Tibial artery (tissue), 4 donors: Measurements from ENCODE around the gene VSNL1.

Source experiments
- DNase-seq, 2 donors: peaks; one replicate each; pipeline ENCODE4 v3.0.0-alpha.2; 2019
- H3K27ac ChIP-seq, 2 donors: fragments of 200-600 bp; sonication (generic) in 1 of 2; 1 replicate in 1 of 2; 2 replicates in 1 of 2; pipeline ENCODE4 v1.5.1; 2018 to 2019; ENCODE audit warnings: mild to moderate bottlenecking in 1 of 2
- H3K27me3 ChIP-seq, 2 donors: fragments of 200-600 bp; sonication (generic) in 1 of 2; one replicate each; pipeline versions ENCODE4 v1.5.1 to v1.6.0; 2016 to 2019
- H3K36me3 ChIP-seq, 3 donors: fragments of 200-600 bp; sonication (generic) in 2 of 3; one replicate each; pipeline ENCODE4 v1.5.1; 2016 to 2019; ENCODE audit warnings: mild to moderate bottlenecking in 2 of 3
- H3K4me1 ChIP-seq, 4 donors: fragments of 200-600 bp; sonication (generic) in 2 of 4; 1 replicate in 3 of 4; 2 replicates in 1 of 4; pipeline ENCODE4 v1.5.1; 2016 to 2019
- H3K4me3 ChIP-seq, 2 donors: fragments of 200-600 bp; sonication (generic) in 1 of 2; 1 replicate in 1 of 2; 2 replicates in 1 of 2; pipeline ENCODE4 v1.5.1; 2018 to 2019; ENCODE audit warnings: mild to moderate bottlenecking in 2 of 2
- H3K9me3 ChIP-seq, 3 donors: fragments of 200-600 bp; sonication (generic) in 1 of 3; one replicate each; pipeline ENCODE4 v1.5.1; 2016 to 2019
- CTCF ChIP-seq, 2 experiments: fragments of 200-600 bp in 1 of 2; fragments of 450-650 bp in 1 of 2; IDR thresholded peaks; one replicate each; pipeline ENCODE4 v1.5.1; 2017 to 2019; ENCODE audit warnings: antibody characterized with exemption in 2 of 2, mild to moderate bottlenecking in 1 of 2, moderate library complexity in 1 of 2
- intact Hi-C: fragments of 100-400 bp; cut with DNase I; formaldehyde crosslinking; loops from one replicate; pipeline ENCODE4 v1.15.0; 2023; ENCODE audit warnings: low total_unique reads

VSNL1 gene

GRCh38 chr2:17637131-17637906 lies 96.8 kb downstream of the VSNL1 start:
- intact Hi-C loops, result no loop called here
- H3K9me3 ChIP-seq, result no peaks in the 10 kb centered on the region
- H3K4me3 ChIP-seq, result no peak overlapping the region
- H3K36me3 ChIP-seq, result no peaks in the 10 kb centered on the region
- H3K27me3 ChIP-seq, result no peaks in the 10 kb centered on the region
- DNase-seq, result no peak
- no peak overlapping the region for H3K27ac ChIP-seq
- no peaks in the 10 kb centered on the region for H3K4me1 ChIP-seq
- no peak for TF ChIP-seq CTCF (IDR thresholded peaks at IDR 0.05)

GRCh38 chr2:17638196-17638743 lies 97.8 kb downstream of the VSNL1 start:
- Histone ChIP-seq H3K27ac (no peak overlapping the region), H3K27me3 (no peaks in the 10 kb centered on the region), H3K4me1 (peaks cover 0 to 4% (median 2%) of the 10 kb centered on the region in 4 donors), H3K9me3 (no peaks in the 10 kb centered on the region), H3K4me3 (no peak overlapping the region), H3K36me3 (no peaks in the 10 kb centered on the region)
- no peak for TF ChIP-seq CTCF (IDR thresholded peaks at IDR 0.05)
- no peak for DNase-seq
- intact Hi-C loops, result no loop called here

- Histone ChIP-seq H3K4me3 (no peak overlapping the region), H3K9me3 (no peaks in the 10 kb centered on the region), H3K36me3 (no peaks in the 10 kb centered on the region), H3K4me1 (peaks cover 0 to 7% (median 4%) of the 10 kb centered on the region in 4 donors), H3K27ac (no peak overlapping the region), H3K27me3 (no peaks in the 10 kb centered on the region)
- intact Hi-C loops, result no loop called here
- no peak for TF ChIP-seq CTCF (IDR thresholded peaks at IDR 0.05)
- DNase-seq, result no peak
Measured at GRCh38 chr2:17640406-17640805, 99.9 kb downstream of the VSNL1 start.

- no peak overlapping the region for H3K4me3 ChIP-seq
- DNase-seq, result peak; percentile 63 to 78
- H3K9me3 ChIP-seq, result no peaks in the 10 kb centered on the region
- peak overlapping the region in 1 of 2 donors; percentile 7 for H3K27ac ChIP-seq
- no peak for TF ChIP-seq CTCF (IDR thresholded peaks at IDR 0.05)
- intact Hi-C loops, result no loop called here
- H3K4me1 ChIP-seq, result peaks cover 0 to 15% (median 5%) of the 10 kb centered on the region in 4 donors
- H3K36me3 ChIP-seq, result no peaks in the 10 kb centered on the region
- H3K27me3 ChIP-seq, result no peaks in the 10 kb centered on the region
Measured at GRCh38 chr2:17643031-17643615, 102.6 kb downstream of the VSNL1 start.

GRCh38 chr2:17644997-17645720 lies 104.7 kb downstream of the VSNL1 start:
- Histone ChIP-seq H3K27me3 (no peaks in the 10 kb centered on the region), H3K27ac (no peak overlapping the region), H3K4me1 (peaks cover 0 to 15% (median 5%) of the 10 kb centered on the region in 4 donors), H3K9me3 (no peaks in the 10 kb centered on the region), H3K4me3 (no peak overlapping the region), H3K36me3 (no peaks in the 10 kb centered on the region)
- no peak for TF ChIP-seq CTCF (IDR thresholded peaks at IDR 0.05)
- no peak for DNase-seq
- intact Hi-C loops, result no loop called here
